Measurements from ENCODE around the gene MIA3.
"Not testable (repeated sequence)": the region's sequence is repeated elsewhere in the genome, so short reads cannot be mapped to it uniquely, and the experiment has no call there.

The MIA3 gene, protein sequence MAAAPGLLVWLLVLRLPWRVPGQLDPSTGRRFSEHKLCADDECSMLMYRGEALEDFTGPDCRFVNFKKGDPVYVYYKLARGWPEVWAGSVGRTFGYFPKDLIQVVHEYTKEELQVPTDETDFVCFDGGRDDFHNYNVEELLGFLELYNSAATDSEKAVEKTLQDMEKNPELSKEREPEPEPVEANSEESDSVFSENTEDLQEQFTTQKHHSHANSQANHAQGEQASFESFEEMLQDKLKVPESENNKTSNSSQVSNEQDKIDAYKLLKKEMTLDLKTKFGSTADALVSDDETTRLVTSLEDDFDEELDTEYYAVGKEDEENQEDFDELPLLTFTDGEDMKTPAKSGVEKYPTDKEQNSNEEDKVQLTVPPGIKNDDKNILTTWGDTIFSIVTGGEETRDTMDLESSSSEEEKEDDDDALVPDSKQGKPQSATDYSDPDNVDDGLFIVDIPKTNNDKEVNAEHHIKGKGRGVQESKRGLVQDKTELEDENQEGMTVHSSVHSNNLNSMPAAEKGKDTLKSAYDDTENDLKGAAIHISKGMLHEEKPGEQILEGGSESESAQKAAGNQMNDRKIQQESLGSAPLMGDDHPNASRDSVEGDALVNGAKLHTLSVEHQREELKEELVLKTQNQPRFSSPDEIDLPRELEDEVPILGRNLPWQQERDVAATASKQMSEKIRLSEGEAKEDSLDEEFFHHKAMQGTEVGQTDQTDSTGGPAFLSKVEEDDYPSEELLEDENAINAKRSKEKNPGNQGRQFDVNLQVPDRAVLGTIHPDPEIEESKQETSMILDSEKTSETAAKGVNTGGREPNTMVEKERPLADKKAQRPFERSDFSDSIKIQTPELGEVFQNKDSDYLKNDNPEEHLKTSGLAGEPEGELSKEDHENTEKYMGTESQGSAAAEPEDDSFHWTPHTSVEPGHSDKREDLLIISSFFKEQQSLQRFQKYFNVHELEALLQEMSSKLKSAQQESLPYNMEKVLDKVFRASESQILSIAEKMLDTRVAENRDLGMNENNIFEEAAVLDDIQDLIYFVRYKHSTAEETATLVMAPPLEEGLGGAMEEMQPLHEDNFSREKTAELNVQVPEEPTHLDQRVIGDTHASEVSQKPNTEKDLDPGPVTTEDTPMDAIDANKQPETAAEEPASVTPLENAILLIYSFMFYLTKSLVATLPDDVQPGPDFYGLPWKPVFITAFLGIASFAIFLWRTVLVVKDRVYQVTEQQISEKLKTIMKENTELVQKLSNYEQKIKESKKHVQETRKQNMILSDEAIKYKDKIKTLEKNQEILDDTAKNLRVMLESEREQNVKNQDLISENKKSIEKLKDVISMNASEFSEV (N-terminal part only)

GRCh38 chr1:222618001-222618879 lies at the start of gene MIA3:
TSS of gene MIA3 (plus strand) at chr1:222618097. CDS start at chr1:222618111, 14 bp downstream.
- peak; percentile 96 for DNase-seq (ENCODE audit: low spot score)

DNA sequence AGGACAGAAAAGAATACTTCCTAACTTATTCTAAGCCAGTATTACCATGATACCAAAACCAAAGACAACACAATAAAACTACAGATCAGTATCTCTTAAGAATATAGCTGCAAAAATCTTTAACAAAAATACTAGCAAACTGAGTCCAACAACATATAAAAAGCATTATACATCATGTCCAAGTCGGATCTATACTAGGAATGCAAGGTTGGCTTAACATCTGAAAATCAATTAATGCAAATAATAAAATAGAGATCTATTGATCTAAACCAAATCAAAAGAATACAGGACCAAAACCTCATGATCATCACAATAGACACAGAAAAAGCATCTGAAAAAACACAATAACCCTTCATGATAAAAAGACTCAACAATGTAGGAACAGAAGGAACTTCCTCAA lies 47.1 kb upstream of the MIA3 start:
- no peak for DNase-seq (ENCODE audit: low spot score)

DNA sequence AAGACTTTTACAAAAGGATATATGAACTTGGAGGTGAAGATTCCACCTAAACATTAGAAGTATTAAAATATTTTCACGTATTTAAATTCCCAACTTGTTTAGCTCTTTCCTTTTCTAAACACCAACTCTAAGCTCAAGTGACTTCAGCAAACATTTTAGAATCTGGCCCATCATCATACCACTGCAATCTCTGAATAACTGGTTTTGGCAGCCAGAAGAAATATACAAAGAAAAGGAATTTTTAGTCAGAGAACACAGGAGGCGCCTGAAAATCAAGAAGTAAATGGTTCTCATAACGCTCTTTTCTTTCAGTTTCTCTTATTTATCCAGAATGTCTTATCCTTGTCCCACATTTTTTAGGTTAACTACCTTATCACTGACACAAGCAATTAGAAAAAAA lies 38.6 kb upstream of the MIA3 start:
- DNase-seq (ENCODE audit: low spot score): no peak

DNA sequence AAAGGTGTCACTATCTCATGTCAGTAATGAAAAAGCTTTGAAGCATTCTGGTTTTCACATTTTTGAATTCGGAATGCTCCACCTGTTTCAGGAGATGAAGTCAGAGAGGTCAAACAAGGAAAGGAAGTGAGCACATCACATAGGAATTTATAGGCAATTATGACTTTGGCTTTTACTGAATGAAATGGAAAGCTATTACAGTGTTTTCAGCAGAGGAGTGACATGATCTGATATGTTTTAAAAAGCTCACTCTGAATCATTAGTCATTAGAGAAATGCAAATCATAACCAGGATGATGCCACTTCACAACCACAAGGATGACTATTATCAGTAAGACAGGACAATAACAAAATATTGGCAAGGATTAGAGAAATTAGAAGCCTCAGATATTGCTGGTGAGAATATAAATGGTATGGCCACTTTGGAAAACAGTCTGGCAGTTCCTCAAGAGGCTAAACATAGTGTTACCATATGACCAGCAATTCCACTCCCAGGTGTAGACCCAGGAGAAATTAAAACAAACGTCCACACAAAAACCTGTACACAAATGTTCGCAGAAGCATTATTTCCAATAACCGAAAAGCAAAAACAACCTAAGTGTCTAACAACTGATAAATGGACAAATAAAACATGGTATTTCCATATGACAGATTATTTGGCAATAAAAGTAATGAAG lies 35.7 kb upstream of the MIA3 start:
- DNase-seq (ENCODE audit: low spot score): peak; percentile 10

DNA sequence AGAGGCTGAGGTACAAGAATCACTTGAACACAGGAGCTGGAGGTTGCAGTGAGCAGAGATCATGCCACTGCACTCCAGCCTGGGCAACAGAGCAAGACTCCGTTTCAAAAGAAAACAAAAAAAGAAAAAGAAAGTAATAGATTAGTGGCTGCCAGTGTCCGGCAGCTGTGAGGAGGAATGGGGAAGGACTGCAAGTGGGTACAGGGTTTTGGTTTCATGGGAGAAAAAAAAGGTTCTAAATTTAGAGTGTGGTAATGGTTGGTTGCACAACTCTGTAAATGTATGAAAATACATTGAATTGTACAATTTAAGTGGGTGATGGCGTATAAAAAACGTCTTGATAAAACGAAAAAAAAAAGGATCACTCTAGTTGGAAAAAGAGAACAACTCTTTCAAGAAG lies 34.8 kb upstream of the MIA3 start:
- DNase-seq (ENCODE audit: low spot score): no peak

GRCh38 chr1:222586842-222587241 lies 31.1 kb upstream of the MIA3 start:
- no peak for DNase-seq (ENCODE audit: low spot score)

- DNase-seq (ENCODE audit: low spot score): no peak
These were observed 29.8 kb upstream of the MIA3 start for GRCh38 chr1:222588135-222588534.

GRCh38 chr1:222589462-222590302 lies 28.2 kb upstream of the MIA3 start, which contains the start of gene TAF1A:
TSS of gene TAF1A (minus strand) at chr1:222589933.
- DNase-seq (ENCODE audit: low spot score): peak; percentile 90

GRCh38 chr1:222592171-222592570 lies 25.7 kb upstream of the MIA3 start:
- peak; percentile 26 for DNase-seq (ENCODE audit: low spot score)

- DNase-seq (ENCODE audit: low spot score): no peak
These were observed 23.1 kb upstream of the MIA3 start for GRCh38 chr1:222594789-222595188.

DNA sequence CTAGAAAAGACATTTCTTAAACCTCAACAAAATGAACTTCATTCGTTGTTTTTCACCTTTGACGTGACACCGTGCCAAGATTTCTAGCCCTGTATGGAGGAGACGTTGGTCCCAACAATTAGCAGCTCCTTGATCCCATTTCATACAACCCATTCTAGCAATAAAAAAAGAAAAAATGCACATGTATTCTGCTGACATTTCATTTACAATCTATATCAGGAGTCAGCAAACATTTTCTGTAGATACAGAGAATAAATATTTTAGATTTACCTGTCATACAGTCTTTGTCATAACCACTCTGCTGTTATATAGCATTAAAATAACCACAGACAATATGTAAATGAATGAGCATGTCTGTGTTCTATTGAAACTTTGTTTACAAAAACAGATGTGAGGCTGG lies 21.2 kb upstream of the MIA3 start:
- DNase-seq (ENCODE audit: low spot score): no peak

GRCh38 chr1:222600281-222600680 lies 17.6 kb upstream of the MIA3 start:
- DNase-seq (ENCODE audit: low spot score): no peak

GRCh38 chr1:222601257-222601656 lies 16.6 kb upstream of the MIA3 start:
- DNase-seq (ENCODE audit: low spot score): no peak

DNA sequence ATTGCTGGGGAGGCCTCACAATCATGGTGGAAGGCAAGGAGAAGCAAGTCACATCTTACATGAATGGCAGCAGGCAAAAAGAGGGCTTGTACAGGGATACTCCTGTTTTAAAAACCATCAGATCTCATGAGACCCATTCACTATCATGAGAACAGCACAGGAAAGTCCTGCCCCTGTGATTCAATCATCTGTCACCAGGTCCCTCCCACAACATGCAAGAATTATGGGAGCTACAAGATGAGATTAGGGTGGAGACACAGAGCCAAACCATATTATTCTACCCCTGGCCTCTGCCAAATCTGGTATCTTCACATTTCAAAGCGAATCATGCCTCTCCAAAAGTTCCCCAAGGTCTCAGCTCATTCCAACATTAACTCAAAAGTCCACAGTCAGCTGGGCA lies 11.1 kb upstream of the MIA3 start:
- no peak for DNase-seq (ENCODE audit: low spot score)

DNA sequence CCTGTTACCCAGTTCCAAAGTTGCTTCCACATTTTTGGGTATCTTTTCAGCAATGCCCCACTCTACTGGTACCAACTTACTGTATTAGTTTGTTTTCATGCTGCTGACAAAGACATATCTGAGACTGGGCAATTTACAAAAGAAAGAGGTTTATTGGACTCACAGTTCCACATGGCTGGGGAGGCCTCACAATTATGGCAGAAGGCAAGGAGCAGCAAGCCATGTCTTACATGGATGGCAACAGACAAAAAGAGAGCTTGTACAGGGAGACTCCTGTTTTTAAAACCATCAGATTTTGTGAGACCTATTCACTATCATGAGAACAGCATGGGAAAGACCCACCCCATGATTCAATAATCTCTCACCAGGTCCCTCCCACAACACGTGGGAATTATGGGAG lies 8.8 kb upstream of the MIA3 start:
- not testable (repeated sequence) for DNase-seq (ENCODE audit: low spot score)

DNA sequence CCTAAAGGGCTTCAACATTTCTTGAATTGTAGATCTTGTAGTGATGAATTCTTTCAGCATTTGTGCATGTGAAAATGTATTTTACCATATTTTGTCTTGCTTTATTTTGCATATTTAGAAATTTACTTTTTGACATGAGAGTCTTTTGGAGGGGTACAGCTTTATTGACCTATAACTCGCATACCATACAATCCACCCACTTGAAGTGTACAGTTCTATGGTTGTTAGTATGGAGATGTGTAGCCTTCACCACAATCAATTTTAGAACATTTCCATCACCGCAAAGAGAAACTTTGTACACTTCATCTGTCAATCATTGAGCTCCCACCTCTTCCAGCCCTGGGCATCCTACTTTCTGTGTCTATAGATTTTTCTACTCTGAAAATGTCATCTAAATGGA lies 7.2 kb upstream of the MIA3 start:
- DNase-seq (ENCODE audit: low spot score): no peak

DNA sequence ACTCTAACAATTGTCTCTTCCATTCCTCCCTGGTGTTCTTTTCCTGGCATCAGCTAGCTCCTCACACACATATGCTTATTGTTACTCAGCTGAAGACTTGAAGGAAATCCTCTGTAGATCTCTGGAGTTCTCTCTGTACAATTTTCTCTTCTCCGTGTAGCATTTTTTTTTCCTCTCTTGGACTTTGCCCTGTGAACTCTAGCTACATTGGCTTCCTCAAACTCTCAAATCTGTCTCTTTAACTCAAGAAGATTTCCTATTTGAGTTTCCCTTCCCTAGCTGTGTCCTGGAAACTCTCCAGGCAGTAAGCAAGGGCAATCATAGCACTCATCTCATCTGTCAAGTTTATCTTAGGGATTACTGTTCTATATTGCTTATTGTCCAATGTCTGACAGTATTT lies 4.3 kb upstream of the MIA3 start:
- no peak for DNase-seq (ENCODE audit: low spot score)

DNA sequence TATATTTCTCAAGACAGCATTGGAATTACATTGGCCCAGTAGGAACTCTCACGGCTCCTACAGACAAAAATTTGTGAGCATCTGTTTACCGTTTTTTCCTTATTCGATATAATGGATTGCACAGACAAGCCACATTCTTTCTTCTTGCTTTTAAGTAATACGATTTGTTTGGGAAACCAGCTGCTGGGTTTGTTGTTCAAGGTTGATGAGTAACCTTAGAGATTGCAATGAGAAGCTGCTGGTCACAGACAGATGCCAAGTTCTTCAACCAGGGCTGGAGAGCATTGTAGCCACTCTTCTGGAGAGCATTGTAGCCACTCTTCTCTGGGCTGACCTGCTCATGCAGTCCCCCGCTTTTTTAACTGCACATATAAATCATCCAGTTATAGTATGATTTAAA lies 1.4 kb upstream of the MIA3 start:
- peak; percentile 74 for DNase-seq (ENCODE audit: low spot score)

- peak; percentile 95 for DNase-seq (ENCODE audit: low spot score)
These were observed 438 bp upstream of the MIA3 start for GRCh38 chr1:222617367-222617951.
